ENCODE measurements around the gene DGCR6L. TPM values are rescaled to one million over a fixed set of nuclear protein-coding genes. Genes with fewer than 3 reads are reported as not detected.
A peak's percentile ranks its signal among the peaks of the same experiment; 100 is the strongest.
"Not testable (repeated sequence)": the region's sequence is repeated elsewhere in the genome, so short reads cannot be mapped to it uniquely, and the experiment has no call there.

The DGCR6L gene
- total RNA-seq, 1 donor from 2014 or later: 26.5 TPM

GRCh38 chr22:20280163-20280562, 39.7 kb downstream of the DGCR6L start:
- not testable (repeated sequence) for FAIRE-seq

GRCh38 chr22:20279662-20280134, 40.2 kb downstream of the DGCR6L start:
- FAIRE-seq (no peak), DNase-seq (ENCODE audit: low spot score in 2 of 2) (no peak)

More at GRCh38 chr22:20280163-20280562, 39.7 kb downstream of the DGCR6L start:
- peak in 1 of 2 donors; percentile 69 for DNase-seq (ENCODE audit: low spot score in 2 of 2)

- FAIRE-seq: not testable (repeated sequence)
Measured at GRCh38 chr22:20278726-20279490, 41.0 kb downstream of the DGCR6L start.

DNA sequence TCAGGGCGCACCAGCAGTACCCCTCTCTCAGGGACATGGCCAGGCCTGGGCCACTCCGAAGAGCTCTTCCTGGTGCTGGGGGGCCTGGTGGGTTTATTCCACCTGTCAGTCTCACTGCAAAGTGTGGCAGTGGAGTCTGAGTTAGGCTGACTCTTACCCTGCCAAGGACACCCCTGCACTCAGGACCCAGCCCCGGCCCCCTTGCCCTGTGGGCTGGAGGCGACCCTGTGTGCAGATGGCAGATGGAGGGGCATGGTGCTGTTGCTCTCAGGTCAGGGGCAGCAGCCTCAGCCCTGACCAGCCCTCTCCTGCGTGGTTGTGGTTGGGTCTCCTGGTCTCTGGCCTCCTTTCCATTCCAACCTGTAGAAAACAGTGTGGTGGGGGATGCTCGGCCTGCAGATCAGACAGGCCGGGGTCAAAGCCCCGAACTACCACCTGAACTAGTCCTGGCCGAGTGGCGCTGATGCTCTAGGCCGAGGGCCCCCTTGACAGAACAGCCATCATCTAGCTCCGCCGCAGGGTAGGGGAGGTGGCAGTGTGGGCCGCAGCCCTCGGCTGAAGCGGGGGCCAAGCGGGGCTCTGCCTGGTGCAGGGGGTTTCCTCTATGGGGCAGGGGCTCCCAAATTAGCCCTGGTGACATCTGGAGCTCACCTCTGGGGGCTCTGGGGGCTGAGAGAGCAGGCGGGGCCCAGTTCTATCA, 41.8 kb downstream of the DGCR6L start:
- DNase-seq (ENCODE audit: low spot score in 2 of 2); FAIRE-seq: not testable (repeated sequence)

More at GRCh38 chr22:20278726-20279490, 41.0 kb downstream of the DGCR6L start:
- DNase-seq (ENCODE audit: low spot score in 2 of 2): not testable (repeated sequence)

- FAIRE-seq (no peak), DNase-seq (ENCODE audit: low spot score in 2 of 2) (no peak)
Measured at GRCh38 chr22:20276468-20276867, 43.4 kb downstream of the DGCR6L start.

DNA sequence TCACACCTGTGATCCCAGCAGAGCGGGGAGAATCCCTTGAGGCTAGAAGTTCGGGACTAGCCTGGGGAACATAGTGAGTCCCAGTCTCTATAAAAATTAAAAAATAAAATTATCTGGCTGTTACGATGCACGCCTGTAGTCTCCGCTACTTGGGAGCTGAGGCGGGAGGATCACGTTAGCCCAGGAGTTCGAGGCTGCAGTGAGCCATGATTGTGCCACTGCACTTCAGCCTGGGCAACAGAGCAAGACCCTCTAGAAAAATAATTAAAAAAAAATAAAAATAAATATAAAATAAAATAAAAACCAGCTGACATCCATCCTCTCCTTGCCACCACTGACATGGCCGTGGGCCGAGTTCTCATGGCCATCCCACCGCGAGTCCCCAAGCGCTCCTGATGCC, 44.0 kb downstream of the DGCR6L start:
- no peak for DNase-seq (ENCODE audit: low spot score in 2 of 2)
- FAIRE-seq: no peak

- FAIRE-seq; DNase-seq (ENCODE audit: low spot score in 2 of 2): not testable (repeated sequence)
Measured at GRCh38 chr22:20275325-20275724, 44.5 kb downstream of the DGCR6L start.

GRCh38 chr22:20274374-20274773, 45.5 kb downstream of the DGCR6L start:
- FAIRE-seq; DNase-seq (ENCODE audit: low spot score in 2 of 2): not testable (repeated sequence)

DNA sequence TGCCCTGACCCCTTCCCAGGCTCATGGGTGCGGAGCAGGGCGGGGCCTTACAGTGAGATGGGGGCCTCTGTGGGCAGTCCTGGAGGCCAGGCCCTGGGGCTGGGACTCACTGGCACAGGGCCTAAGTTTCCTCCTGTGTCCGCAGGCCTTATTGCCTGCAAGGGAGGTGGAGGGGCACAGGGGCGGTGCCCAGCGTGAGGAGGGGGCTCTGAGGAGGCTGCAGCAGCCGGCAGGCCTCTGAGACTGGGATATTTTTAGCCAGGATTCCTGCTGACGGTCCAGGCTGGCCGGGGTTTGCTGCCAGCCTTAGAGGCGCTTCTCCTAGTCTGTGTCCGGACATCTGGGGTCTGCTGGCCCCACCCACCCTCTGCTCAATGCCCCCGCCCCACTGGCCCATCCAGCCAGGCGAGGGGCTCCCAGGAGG, 46.1 kb downstream of the DGCR6L start:
- FAIRE-seq (no peak), DNase-seq (ENCODE audit: low spot score in 2 of 2) (no peak)

DNA sequence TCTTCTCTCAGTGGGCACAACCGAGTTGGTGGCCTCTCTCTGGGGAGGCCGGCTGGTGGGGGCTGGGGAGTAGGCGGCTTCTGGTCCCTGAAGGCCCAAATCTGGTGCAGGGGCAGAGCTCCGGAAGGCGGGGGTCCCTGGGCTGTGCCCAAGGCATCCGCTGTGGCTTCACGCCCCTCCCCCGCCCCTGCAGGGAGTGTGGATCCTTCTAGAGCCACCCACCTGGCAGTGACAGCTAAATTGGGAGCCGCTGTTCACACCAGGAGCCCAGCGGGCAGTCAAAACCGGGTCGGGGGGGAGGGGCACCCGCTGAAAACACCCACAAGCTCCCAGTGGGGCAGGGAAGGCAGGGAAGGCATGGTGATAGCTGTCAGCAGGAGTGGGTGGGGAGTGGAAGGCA, 47.2 kb downstream of the DGCR6L start:
- DNase-seq (ENCODE audit: low spot score in 2 of 2): no peak
- no peak for FAIRE-seq

DNA sequence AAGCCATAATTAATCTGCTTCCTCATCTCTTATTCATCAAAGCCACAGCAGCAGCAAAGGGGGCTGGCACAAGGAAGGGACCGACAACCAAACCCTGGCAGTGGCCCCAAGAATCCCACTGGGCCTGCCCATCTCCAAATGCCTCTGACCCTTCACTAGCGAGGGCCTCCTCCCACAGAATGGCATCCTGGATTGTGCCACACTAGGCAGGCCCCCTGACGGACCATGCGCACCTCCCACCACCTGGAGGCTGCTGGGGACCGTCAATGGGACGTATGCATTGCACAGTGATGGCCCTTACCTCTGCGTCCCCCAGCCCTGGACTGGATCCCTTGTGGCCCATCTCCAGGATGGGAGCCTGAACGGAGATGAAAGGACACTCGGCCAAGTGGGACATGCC, 47.7 kb downstream of the DGCR6L start:
- DNase-seq (ENCODE audit: low spot score in 2 of 2) (no peak), FAIRE-seq (no peak)

GRCh38 chr22:20271114-20271994, 48.5 kb downstream of the DGCR6L start:
- FAIRE-seq: no peak

DNA sequence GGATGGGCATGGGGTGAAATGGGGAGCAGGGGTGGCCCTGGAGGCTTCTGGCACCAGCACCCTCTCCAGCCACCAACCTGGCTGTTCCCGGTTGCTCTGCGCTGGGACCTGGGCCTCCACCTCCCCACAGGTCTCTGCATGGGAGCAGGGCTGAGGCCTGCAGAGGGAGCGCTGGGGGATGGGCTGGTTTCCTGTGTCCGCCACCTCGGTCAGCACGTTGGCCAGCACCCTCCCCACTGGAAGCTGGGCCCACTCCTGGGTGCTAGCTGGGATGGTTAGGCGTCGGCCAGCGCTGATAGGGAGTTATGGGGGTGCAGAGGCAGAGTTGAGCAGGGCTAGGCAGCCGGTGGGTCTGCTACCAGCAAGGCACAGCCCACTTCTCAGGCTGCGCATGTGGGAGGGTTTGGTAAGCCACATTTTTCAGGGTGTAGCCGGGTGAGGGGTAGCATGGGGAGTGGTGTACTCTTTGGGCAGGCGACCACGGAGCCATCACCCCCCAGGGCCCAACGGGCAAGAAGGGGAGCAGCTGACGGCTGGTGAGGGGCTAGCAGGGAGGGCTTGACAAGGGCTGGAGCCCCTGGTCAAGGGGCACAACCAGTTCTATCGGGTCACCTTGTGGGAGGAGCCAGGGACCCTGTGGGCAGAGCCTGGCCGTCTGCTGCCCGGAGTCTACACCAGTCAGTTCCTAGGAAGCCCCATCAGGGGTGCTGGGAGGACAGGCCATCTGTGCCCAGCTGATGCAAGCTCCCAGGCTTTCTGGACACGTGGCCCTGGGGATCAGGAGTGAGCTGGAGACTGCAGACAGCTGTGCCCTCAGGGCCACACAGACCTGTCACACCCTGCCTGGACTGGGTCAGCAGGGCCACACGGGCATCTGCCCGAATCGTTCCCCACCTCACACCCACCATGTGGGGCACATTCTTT, 49.4 kb downstream of the DGCR6L start:
- not testable (repeated sequence) for FAIRE-seq; DNase-seq (ENCODE audit: low spot score in 2 of 2)

More at GRCh38 chr22:20271114-20271994, 48.5 kb downstream of the DGCR6L start:
- no peak for DNase-seq (ENCODE audit: low spot score in 2 of 2)

- FAIRE-seq; DNase-seq (ENCODE audit: low spot score in 2 of 2): not testable (repeated sequence)
Measured at GRCh38 chr22:20269673-20270072, 50.2 kb downstream of the DGCR6L start.

- not testable (repeated sequence) for DNase-seq (ENCODE audit: low spot score in 2 of 2); FAIRE-seq
Measured at GRCh38 chr22:20269201-20269600, 50.7 kb downstream of the DGCR6L start.

- DNase-seq (ENCODE audit: low spot score in 2 of 2): peak; percentile 74 to 77
- no peak for FAIRE-seq
Measured at GRCh38 chr22:20268279-20269012, 51.4 kb downstream of the DGCR6L start, which contains the start of gene RTN4R. Gene RTN4R (minus strand): TSS chr22:20268318. CDS start chr22:20268092, 226 bp downstream.

DNA sequence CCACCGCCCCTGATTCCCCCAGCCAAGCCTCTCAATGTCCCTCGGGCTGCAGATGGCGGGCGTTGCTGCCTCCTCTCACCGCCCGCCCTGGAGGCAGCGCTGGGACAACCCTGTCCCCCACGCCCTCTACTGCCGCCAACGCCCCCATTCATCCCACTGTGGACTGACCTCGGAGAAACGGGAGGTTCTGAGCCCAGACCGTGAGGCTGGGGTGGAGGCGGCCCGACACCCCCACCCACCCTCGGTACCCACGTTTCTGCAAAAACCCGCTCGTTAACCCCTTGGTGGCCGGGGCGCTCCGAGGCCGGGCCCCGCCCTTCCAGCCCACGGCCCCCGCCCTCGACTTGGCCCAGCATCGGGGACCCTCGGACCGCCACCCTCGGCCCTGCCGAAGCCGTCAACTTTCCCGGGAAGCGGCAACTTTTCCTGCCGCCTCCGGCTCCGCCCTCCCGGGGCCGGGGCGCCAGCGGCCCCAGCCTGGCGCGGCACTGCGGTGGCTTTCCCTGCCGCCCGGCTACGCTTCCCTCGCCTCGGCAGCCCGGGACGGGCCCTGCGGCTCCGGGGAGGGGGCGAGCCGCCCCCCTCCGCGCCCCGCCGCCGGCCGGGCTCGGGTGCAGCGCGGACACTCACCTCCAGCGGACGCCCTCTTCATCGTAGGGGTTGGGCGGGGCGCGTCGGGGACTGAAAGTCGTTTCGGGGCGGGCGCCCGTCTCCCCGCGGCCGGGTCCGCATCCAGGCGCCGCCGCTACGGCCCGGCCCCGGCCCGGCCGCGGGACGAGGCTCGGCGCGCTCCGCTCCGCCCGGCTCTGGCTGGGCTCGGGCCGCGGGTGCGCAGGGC, 52.2 kb downstream of the DGCR6L start:
- DNase-seq (ENCODE audit: low spot score in 2 of 2): no peak
- FAIRE-seq: no peak

Data from frontal cortex (tissue), 4 donors.